Keratinocyte (primary cell): ENCODE data around the gene RHOBTB1. TPM values are rescaled to one million over a fixed set of nuclear protein-coding genes. Genes with fewer than 3 reads are reported as not detected.
A peak's percentile ranks its signal among the peaks of the same experiment; 100 is the strongest.

Experiments
- DNase-seq: peaks from one replicate; pipeline ENCODE4 v3.0.0-alpha.2; 2011; ENCODE audit warnings: low read depth, missing footprints, low spot score
- FAIRE-seq: peaks from 2 replicates; lab custom pipeline; 2011; peaks lifted over from hg19 to GRCh38; lab: Jason Lieb, UNC
- H2AFZ ChIP-seq: 2 replicates; pipeline ENCODE4 v1.6.0; 2012; ENCODE audit warnings: low read length, control low read depth, inconsistent platforms; ENCODE audit not compliant: control insufficient read depth
- H3K27ac ChIP-seq: 2 replicates; pipeline ENCODE4 v1.5.1; 2011; ENCODE audit warnings: low read length; ENCODE audit not compliant: control insufficient read depth, insufficient read depth
- H3K27me3 ChIP-seq: 3 replicates; pipeline ENCODE4 v1.6.0; 2011; ENCODE audit warnings: low read length; ENCODE audit not compliant: control insufficient read depth, insufficient read depth; ENCODE audit errors: extremely low read depth
- H3K36me3 ChIP-seq, 2 experiments: 2 replicates in 1 of 2; 3 replicates in 1 of 2; pipeline ENCODE4 v1.5.1; 2011; ENCODE audit warnings: low read length in 2 of 2, mild to moderate bottlenecking in 1 of 2; ENCODE audit not compliant: control insufficient read depth in 2 of 2, insufficient read depth in 2 of 2; ENCODE audit errors: extremely low read depth in 1 of 2
- H3K4me1 ChIP-seq: 3 replicates; pipeline ENCODE4 v1.5.1; 2011; ENCODE audit warnings: low read length; ENCODE audit not compliant: control insufficient read depth, insufficient read depth; ENCODE audit errors: extremely low read depth
- H3K4me2 ChIP-seq: 3 replicates; pipeline ENCODE4 v1.6.0; 2011; ENCODE audit warnings: low read depth, low read length; ENCODE audit not compliant: control insufficient read depth, insufficient read depth; ENCODE audit errors: extremely low read depth
- H3K4me3 ChIP-seq, 3 experiments: fragments of 200-600 bp in 1 of 3; sonication (generic) in 1 of 3; 2 replicates in 2 of 3; 3 replicates in 1 of 3; pipeline ENCODE4 v1.5.1; 2011 to 2016; ENCODE audit warnings: low read length in 3 of 3, mild to moderate bottlenecking in 3 of 3, control low read depth in 2 of 3, inconsistent platforms in 1 of 3, low read depth in 1 of 3, mixed read lengths in 1 of 3, mixed run types in 1 of 3, moderate library complexity in 1 of 3; ENCODE audit not compliant: control insufficient read depth in 2 of 3, insufficient read depth in 2 of 3; ENCODE audit errors: extremely low read depth in 1 of 3
- H3K79me2 ChIP-seq: 2 replicates; pipeline ENCODE4 v1.6.0; 2012; ENCODE audit warnings: low read length; ENCODE audit not compliant: control insufficient read depth, insufficient read depth
- H3K9ac ChIP-seq: 3 replicates; pipeline ENCODE4 v1.6.0; 2011; ENCODE audit warnings: low read length; ENCODE audit not compliant: control insufficient read depth, insufficient read depth; ENCODE audit errors: extremely low read depth
- H3K9me1 ChIP-seq: 3 replicates; pipeline ENCODE4 v1.6.0; 2011; ENCODE audit warnings: low read length; ENCODE audit not compliant: control insufficient read depth, insufficient read depth; ENCODE audit errors: extremely low read depth
- H3K9me3 ChIP-seq: 2 replicates; pipeline ENCODE4 v1.5.1; 2012; ENCODE audit warnings: low read depth, low read length; ENCODE audit not compliant: control insufficient read depth
- H4K20me1 ChIP-seq: 3 replicates; pipeline ENCODE4 v1.6.0; 2011; ENCODE audit warnings: low read length; ENCODE audit not compliant: control insufficient read depth, insufficient read depth; ENCODE audit errors: extremely low read depth
- CTCF ChIP-seq, 3 experiments: IDR thresholded peaks in 1 of 3; conservative IDR thresholded peaks in 1 of 3; optimal IDR thresholded peaks in 1 of 3; 2 replicates in 2 of 3; 3 replicates in 1 of 3; pipeline versions ENCODE3 to v1.5.1; 2011; ENCODE audit warnings: low read length in 3 of 3, mild to moderate bottlenecking in 3 of 3, moderate library complexity in 2 of 3, control low read depth in 1 of 3, inconsistent platforms in 1 of 3; ENCODE audit not compliant: insufficient read depth in 2 of 3; ENCODE audit errors: extremely low read depth in 1 of 3
- EZH2 ChIP-seq: IDR thresholded peaks from one replicate; pipeline ENCODE4 v1.6.1; 2012; ENCODE audit warnings: inconsistent platforms, mild to moderate bottlenecking, low read length, moderate library complexity
- dilution Hi-C: fragments of 300-500 bp; cut with MboI; formaldehyde crosslinking; loops from one replicate; pipeline ENCODE4 v1.7.0; 2020; ENCODE audit warnings: low sequenced_read_pairs; ENCODE audit not compliant: extremely low pct_ligation_motif_present
- polyA minus RNA-seq, 3 experiments: library from RNA; depleted of rRNA, polyadenylated mRNA; stranded (reverse); fragments of >200 nt; gene quantifications; 1 replicate in 1 of 3; 2 replicates in 1 of 3; 3 replicates in 1 of 3; pipeline ENCODE4 v1.2.3, GENCODE V29; 2011
- polyA plus RNA-seq, 5 experiments: library from polyadenylated mRNA; depleted of rRNA in 3 of 5; stranded (reverse) in 3 of 5; stranded (forward) in 1 of 5; unstranded in 1 of 5; fragments of >200 nt; gene quantifications; 1 replicate in 1 of 5; 2 replicates in 3 of 5; 3 replicates in 1 of 5; pipeline versions ENCODE4 v1.2.1 to v1.2.3, GENCODE V29; 2011 to 2012; ENCODE audit warnings: missing spikeins in 2 of 5, low read depth in 1 of 5, low replicate concordance in 1 of 5

The RHOBTB1 gene
- 4.6 to 6.1 TPM (median 5.5 TPM) in 3 replicates for polyA plus RNA-seq
- 4.1 TPM for polyA plus RNA-seq (2011; ENCODE audit: low read depth)
- polyA plus RNA-seq (2011; cell fraction: cytosol; rRNA removed), result 5.7 and 5.8 TPM in 2 replicates
- 10.8 and 12.3 TPM in 2 replicates for polyA plus RNA-seq (2011; cell fraction: nucleus; rRNA removed)
- 3.2 and 4.0 TPM in 2 replicates for polyA plus RNA-seq (2012; ENCODE audit: low replicate concordance)
- polyA minus RNA-seq, result 3.2 to 6.7 TPM (median 5.3 TPM) in 3 replicates
- 11.3 TPM for polyA minus RNA-seq (2011; cell fraction: cytosol; rRNA and poly(A)+ RNA removed)
- 4.9 and 8.8 TPM in 2 replicates for polyA minus RNA-seq (2011; cell fraction: nucleus; rRNA and poly(A)+ RNA removed)

- peak within 1 kb of the TSS; percentile 32 for H3K27ac ChIP-seq
- H3K79me2 ChIP-seq, result no peaks in the 10 kb centered on the region
- peak within 1 kb of the TSS; percentile 90 for H2AFZ ChIP-seq
- dilution Hi-C loops, result no loop called here
- peaks cover 9% of the 10 kb centered on the region for H3K27me3 ChIP-seq
- H3K9me3 ChIP-seq, result no peaks in the 10 kb centered on the region
- H3K4me2 ChIP-seq, result peak within 1 kb of the TSS; percentile 88
- no peak for TF ChIP-seq EZH2
- TF ChIP-seq CTCF (optimal IDR thresholded peaks at IDR 0.05 in 1 of 3, IDR thresholded peaks at IDR 0.05 in 1 of 3, conservative IDR thresholded peaks at IDR 0.05 in 1 of 3; ENCODE audit: extremely low read depth in 1 of 3, insufficient read depth in 2 of 3, low read length in 3 of 3), result no peak
- no peaks in the 10 kb centered on the region for H3K36me3 ChIP-seq
- peaks cover 7% of the 10 kb centered on the region for H3K4me1 ChIP-seq
- no peaks in the 10 kb centered on the region for H4K20me1 ChIP-seq
- peak within 1 kb of the TSS; percentile 81 for H3K9ac ChIP-seq
- DNase-seq (no peak), FAIRE-seq (no peak)
- H3K9me1 ChIP-seq, result no peaks in the 10 kb centered on the region
- peak within 1 kb of the TSS; percentile 64 to 83 (median 70) for H3K4me3 ChIP-seq
These were observed at the start of gene RHOBTB1 for GRCh38 chr10:60944058-60944909. Gene RHOBTB1 (minus strand): TSS chr10:60944185. CDS start chr10:60911542, 32,643 bp downstream.

GRCh38 chr10:60992636-60993035 is 48.7 kb upstream of the RHOBTB1 start:
- Histone ChIP-seq H2AFZ (no peak overlapping the region), H3K36me3 (no peaks in the 10 kb centered on the region), H3K79me2 (no peaks in the 10 kb centered on the region), H3K4me2 (no peak overlapping the region), H3K4me3 (no peak overlapping the region), H3K27ac (no peak overlapping the region), H3K9me3 (no peaks in the 10 kb centered on the region), H3K27me3 (no peaks in the 10 kb centered on the region), H4K20me1 (no peaks in the 10 kb centered on the region), H3K4me1 (peaks cover 3% of the 10 kb centered on the region), H3K9me1 (no peaks in the 10 kb centered on the region), H3K9ac (no peak overlapping the region)
- dilution Hi-C loops, result no loop called here
- TF ChIP-seq EZH2, result no peak
- no peak for TF ChIP-seq CTCF (optimal IDR thresholded peaks at IDR 0.05 in 1 of 3, IDR thresholded peaks at IDR 0.05 in 1 of 3, conservative IDR thresholded peaks at IDR 0.05 in 1 of 3; ENCODE audit: extremely low read depth in 1 of 3, insufficient read depth in 2 of 3, low read length in 3 of 3)
- FAIRE-seq, result no peak
- DNase-seq, result no peak
